NCI-H345 treated with DMSO at 0.1 percent for 48 hours (cell line): ENCODE results near the gene ENOX2.
"Not testable (repeated sequence)": the region's sequence is repeated elsewhere in the genome, so short reads cannot be mapped to it uniquely, and the experiment has no call there.

Experiments
- DNase-seq: peaks from one replicate; lab custom pipeline; 2025; ENCODE audit not compliant: unreplicated experiment; lab: John Stamatoyannopoulos, UW

ENOX2 gene

DNA sequence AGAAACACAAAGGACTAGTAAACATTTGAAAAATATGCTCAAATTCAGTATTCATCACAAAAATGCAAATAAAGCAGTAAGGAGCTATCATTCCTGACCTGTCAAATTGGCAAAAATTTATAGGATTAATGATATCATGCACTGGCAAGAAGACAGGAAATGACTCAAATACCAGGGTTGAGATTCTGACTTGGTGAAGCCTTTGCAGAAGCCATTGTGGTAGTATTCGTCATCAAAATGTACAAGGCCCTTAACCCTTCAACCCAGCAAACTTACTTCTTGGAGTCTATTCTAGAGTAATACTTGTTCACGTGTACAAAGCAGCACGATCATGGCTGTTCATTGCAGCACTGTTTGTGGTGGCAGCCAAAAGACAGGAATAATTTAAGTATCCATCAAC, 132.4 kb downstream of the ENOX2 start:
- no peak for DNase-seq

DNA sequence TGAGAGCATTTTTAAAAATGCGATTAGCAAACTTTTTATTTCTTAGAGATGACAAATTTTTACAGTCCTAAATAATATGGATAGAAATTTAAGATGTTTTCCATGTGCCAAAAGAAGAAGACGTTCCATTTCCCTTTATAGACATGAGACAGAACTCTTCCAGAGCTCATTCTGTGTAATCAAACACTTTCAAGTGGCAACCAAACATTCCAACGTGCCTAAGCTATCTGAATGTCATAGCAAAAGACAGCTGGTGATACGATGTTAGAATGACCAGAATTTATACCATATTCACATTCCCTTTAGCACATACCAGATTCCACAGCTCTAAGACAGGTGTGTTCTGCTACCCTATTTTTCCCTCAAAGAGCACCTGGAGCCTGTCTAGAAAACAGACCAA, 133.2 kb downstream of the ENOX2 start:
- no peak for DNase-seq

DNA sequence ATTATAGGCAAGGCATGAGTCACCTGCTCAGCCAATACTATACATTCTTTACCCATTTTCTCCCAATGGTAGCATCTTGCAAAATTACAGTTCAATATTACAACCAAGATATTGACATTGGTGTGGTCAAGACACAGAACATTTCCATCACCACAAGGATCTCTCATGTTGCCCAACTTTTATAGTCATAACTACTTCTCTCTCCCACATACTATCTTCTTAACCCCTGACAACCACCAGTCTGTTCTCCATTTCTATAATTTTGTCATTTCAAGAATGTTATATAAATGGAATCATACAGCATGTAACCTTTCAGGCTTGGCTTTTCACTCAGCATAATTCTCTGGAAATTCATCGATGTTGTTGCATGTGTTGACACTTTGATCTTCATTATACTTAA, 144.9 kb downstream of the ENOX2 start:
- no peak for DNase-seq

DNA sequence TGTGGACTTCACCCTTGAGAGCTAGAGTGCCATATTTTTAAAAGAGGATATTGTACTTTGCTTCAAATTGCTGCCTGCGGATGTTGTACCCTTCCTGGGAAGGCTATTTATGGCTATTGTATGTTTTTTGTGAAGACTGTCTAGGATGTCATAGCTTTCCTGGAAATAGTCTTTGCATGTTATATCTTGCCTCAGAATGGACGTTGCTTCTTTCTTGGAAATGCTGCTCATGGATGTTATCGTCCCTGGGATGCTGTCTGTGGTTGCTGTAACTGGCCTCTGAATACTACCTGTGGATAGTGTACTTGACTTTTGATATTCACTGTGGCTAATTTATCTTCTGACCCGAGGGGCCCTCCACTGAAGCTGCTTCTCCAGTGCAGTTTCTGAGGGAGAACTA, 146.8 kb downstream of the ENOX2 start:
- no peak for DNase-seq

DNA sequence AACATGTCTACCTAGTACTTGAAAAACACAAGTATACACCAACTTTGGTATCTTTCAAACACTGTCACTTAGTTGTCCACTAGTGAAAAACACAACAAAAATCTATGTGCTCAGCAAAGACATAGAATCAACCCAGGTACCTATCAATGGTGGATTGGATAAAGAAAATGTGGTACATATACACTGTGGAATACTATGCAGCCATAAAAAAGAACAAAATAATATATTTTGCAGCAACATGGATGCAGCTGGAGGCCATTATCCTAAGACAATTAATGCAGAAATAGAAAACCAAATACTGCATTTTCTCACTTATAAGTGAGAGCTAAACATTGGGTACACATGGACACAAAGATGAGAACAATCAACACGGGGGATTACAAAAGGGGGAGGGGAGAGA, 148.7 kb downstream of the ENOX2 start:
- no peak for DNase-seq

DNA sequence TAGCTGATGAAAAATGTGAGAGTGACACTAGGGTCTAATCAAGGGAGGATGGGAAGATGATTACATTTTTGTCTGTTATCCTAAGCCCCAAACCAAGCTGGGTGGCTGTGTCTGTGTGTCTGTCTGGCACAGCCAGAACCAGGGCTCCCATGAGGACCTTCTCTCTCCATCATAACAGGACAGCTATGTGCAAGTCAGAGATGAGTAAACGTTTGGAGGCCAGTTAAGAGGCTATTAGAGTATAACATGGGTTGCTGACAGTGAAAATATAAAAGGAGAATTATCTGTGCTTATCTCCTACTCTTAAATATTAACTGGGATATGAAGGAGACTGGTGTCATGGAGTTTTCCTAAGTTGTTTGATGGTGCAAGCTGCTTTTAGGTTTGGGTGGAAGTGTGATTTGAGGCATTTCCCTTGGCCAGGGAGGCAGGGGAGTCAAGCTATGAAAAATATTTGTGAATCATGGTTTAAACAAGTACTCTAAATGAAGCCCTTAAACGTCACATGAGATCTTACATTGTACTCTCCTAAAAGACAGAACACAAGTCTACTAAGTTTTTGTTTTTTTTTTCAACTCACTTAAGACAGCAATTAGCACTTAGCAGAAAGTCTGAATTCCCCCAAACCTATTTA, 156.2 kb downstream of the ENOX2 start:
- DNase-seq, result no peak

DNA sequence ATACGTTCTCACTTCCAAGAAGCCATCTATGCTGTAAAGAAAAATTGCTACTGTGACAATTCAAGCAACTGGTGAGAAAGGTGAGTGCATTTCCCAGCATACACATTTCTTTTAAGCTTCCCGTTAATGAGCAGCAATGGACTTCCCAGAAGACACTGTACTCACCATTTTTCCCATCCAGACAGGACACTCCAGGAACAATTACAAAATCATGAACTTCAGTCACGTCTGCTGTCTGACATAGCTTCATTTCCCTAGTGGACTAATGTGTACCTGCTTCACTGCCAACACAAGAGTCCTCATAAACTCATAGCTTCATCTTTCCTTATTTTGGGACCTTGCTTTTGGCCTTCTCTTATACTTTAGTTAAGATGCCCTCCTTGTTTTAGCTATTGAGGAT, 156.9 kb downstream of the ENOX2 start:
- no peak for DNase-seq

DNA sequence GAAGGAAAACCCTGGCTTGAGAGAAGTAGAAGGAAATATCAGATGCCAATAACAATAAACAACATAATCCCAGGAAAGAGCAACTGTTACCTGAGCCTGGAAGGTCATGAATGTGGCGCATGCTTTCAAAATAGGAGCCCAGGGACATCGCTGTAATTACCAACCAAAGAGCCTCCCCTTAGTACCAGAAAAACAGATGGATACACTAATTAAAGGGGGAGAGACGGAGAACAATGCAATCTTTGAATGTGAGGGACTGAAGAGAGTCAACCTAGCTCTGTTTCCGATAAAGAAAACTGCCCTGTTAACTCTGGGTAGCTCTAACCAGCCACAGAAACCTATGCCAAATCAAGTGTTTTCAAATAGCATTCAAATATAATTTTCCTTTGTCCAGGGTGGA, 161.4 kb downstream of the ENOX2 start:
- no peak for DNase-seq

DNA sequence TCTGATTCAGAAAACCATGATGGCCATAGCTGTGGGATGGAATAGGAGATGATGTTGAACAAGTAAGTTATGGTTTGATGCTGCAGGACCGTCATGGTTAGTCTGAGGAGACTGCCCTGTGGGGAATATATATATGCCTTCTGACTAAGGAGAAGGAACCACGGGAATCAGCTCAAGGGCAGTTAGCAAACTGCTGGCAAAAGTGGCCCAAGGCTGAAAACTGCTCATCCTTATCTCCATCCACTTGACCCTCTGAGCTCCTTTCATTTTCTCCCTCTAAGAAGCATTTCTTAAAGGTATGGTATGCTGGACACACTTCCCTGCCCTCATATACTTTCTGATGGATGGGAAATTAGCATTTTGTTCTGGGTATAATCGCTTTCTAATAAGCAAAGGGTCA, 161.9 kb downstream of the ENOX2 start:
- no peak for DNase-seq

DNA sequence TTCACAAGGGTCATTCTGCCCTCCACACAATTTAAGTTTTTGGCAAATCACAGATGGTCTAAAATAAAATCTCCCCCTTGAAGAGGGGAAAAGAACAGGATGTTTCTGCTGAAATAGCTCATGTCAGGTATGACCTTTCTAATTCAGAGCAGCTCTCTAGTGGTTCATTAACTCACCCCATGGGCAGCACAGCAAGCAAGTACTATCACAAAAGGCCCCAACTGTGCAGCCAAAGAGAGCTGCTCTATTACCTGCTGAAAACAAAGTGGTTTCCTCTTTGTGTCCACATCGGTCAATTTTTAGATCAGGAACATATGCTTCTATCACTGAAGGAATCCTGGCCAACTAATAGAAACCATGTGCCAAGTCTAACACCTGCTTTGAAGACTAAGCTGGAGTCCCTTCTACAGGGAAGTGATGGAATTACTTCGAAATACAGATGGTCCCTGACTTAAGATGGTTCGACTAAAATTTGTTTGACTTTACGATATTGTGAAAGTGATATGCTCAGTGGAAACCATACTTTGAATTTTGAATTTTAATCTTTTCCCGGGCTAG, 164.3 kb downstream of the ENOX2 start:
- no peak for DNase-seq

DNA sequence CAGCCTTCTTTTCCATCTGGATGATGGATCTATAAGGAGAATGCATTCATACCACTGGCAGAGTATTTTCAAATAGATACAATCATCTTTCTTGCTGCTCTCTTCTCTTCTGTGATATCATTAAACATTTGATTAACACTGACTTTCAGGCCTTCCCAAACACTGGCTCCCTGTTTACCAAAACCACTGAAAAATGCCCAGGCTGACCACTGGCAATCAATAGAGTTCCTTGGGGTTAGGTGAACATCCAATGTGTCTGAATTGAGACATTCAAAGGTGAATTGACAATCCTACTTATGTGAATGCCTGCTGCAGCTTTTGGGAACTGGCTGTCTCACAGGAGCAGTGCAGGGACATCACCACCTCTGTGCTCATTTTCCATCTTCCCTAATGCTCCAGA, 168.3 kb downstream of the ENOX2 start:
- DNase-seq, result no peak

DNA sequence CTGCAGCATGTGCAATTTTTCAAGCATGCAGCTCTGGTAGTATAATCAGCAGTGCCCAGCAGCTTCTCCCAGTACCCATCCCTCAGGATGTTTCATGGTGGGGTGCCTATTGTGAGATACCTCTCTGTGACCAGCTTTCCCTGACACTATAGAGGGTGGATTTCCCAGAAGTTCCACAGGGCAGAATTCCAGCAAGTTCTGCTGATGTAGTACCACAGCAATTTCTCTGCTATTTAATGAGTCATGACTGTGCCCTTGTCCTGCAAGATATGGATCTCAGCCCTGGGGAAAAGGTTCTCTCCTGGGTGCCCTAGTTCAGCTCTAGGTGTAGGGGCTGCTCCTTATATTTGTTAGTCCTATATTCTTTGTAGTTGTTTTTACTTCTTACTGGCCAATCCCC, 174.8 kb downstream of the ENOX2 start:
- no peak for DNase-seq

DNA sequence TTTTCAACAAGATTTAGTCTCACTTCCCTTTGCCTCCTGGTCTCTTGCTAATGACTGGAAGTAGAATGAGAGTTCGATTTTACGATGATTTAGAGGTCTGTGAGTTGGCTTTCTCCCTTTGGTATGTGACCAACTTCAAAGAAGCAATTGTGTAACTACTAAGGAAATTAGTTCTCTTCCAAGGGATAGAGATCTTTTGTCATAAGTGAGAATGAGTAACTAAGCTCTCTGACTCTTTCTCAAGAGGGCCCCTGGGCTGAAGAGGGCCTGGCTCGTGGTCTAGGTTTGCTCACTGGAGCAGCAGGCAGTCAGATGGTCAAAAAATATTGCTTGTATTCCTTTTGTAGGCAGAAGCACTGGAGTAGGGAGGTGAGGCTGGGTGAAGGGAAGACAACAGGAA, 176.3 kb downstream of the ENOX2 start:
- DNase-seq, result no peak

DNA sequence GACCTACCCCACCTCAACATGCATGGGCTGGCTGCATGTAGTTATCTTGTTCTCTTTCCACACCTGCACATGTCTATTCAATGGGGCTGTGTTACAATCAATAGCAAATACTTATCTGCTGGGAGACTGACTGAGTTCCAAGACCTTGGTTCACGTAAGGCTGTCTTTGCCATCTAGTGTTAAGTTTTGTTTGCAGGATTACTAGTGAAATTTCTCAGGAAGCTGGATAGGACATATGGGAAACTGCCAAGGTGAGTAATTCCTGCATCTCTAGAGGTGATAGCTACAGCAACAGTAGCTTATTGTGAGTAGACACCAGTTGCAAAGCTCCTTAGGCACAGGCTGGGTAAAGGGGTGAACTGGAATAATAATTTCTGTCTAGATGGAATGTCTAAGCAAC, 177.5 kb downstream of the ENOX2 start:
- no peak for DNase-seq

DNA sequence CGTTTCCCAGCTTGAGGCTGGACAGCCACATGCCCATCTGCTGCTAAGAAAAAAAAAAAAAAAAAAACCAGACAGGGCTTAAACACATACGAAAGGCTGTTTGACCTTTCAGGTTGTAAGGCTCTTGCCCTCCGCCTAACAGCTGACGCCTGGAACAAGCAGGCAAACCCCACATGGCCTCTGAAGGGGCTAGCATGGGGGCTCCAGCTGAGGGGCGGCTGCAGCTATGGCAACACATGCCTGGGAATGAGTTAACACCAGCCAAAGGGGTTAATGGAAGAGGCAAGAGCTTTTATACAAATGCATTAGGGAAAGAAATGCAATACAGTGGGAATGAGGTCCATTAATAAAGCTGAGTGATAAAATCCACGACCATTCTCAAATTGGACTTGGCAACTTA, 183.6 kb downstream of the ENOX2 start:
- DNase-seq, result no peak

DNA sequence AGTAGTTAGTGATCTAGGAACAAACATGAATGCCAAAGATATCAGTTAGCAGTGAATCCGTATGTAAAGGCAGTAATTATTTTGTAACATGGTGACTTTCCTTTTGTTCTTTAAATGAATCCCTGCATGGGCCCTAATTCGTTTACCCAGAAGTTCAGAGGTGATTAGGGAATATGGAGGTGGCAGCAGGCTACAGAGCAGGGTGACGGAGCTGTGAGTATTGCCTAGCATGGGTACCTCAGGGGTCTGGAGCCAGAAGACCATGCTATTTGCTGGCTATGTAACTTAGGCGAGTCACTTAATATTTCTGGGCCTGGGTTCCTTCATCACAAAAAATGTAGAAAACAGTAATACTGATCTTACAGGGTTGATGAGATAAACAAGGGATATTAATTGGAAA, 184.9 kb downstream of the ENOX2 start:
- DNase-seq, result no peak

DNA sequence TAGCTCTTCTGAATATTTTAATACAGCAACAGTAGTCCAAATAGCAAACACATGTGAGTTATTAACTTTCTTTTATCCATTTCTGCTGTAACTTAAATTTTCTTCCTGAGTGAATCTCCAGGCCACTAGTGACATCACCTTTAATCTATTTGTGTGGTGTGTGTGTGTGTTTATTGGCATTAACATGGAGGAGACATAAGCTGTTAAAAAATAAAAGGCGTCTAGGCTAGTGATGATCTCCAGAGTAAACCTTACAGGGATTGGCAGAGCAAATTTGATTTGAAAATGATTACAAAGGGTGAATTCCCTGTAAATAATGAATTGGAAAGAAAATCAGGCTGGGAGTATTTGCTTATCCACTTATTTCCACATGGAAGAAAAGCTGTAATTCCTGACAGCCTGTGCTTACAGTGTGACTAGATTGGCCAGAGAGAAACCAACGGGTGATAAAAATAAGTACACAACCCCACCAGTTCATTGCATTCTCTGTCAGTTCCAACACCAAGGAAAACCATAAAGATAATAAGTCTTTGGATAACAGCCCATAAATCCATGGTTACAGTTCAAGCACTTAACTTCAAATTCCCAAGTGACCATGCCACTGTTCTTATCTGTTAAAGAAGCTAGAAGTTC, 186.1 kb downstream of the ENOX2 start:
- DNase-seq, result no peak

DNA sequence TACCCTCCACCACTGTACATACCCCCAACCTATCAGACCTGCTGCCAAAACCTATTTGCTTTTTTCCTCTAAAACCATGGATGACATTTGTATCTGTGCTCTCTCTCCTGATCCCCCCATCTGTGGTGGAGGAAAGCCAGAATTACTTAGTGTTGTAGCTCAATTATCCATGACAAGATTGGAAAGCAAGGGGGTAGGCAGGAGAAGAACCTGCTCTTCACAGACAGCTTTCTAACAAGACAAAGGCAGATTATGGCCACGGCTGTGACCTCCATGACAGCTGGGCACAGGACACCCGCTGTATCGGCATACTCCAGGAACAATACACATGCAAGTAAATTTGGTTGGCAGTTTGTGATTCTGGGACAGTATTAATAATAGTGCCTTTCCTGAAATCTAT, 186.7 kb downstream of the ENOX2 start:
- DNase-seq, result no peak

DNA sequence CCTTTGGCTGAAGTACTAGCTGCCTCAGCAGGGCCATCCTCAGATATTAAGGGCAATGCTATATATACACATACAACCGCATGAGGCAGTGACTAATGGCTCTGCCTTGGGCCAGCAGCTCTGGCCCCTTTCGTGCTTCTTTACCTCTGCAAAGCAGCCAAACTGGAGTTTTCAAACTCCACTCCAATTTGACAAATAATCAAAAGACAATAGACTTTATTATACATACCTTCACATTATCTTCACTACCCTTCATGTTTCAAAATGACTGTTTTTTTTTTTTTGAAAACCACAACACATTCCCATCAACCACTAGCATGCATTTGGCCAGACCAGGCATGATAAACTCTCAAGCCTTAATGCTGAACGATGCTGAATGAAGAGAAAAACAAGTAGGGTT, 187.7 kb downstream of the ENOX2 start:
- no peak for DNase-seq

DNA sequence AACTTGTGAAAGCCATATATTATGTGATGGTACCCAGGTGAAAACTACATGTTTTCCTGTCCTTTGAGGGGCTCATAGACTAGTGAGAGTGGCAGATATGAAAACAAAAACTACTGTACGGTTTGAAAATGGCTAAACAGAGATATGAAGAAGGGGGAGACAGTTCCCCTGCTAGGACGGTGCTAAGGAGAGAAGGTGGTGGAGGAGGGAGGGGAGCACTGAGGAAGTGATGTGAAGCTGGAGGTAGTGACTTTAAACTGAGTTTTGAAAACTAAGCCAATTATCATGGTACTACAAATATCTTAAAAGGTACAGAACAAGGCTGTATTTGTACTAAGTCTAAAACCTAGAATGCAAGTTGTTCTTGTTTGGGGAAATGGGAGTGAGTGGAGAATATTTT, 188.3 kb downstream of the ENOX2 start:
- no peak for DNase-seq

DNA sequence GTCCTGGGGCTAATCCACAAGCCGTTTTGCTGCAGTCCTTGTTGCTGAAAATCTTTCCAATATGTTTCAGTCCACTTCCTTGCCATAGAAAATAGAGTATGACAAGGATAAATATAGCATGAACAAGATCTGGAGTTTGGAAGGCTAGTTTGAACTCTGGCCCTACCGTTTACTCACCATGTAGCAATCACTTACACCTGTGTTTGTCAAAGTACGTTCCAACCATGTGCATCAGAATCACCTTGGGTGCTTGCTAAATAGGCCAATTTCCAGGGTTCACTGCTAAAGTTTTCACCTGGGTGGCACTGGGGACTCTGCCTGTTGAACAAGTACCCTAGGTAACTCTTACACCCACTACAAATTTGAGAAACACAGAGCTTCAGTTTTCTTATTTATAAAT, 188.9 kb downstream of the ENOX2 start:
- DNase-seq, result no peak

DNA sequence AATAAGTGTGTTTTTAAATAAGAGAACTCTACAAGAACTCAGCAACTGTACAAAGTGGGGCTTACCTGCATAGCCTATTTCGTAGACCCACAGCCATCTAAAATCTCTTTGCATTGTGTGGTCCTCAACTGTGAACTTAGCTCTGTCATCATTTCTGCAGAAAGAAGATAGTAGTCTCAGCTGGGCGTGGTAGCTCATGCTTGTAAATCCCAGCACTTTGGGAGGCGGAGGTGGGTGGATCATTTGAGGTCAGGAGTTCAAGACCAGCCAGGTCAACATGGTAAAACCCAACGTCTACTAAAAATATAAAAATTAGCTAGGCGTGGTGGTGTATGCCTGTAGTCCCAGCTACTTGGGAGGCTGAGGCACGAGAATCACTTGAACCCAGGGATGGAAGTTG, 193.8 kb downstream of the ENOX2 start:
- not testable (repeated sequence) for DNase-seq

DNA sequence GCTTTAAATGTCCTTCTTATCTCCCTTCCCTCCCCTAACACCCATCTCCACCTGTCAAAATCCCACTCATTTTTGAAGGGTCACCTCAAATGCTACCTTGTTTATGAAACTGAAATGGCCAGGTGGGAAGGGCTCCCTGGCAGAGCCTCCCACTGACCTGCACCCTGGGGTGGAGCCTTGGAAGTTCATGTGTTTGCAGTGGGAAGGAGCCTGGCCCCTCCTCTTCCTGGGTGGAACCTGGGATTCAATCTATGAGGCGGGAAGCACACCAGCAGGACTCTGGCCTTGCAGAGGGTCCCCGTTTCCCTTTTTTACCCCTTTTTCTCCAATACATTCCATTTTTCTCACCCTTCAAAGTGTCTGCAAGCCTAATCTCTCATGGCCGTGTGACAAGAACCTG, 197.4 kb downstream of the ENOX2 start:
- DNase-seq, result no peak
